ENCODE measurements around the gene RNF213. TPM values are rescaled to one million over a fixed set of nuclear protein-coding genes. Genes with fewer than 3 reads are reported as not detected.
"Not testable (repeated sequence)": the region's sequence is repeated elsewhere in the genome, so short reads cannot be mapped to it uniquely, and the experiment has no call there.

Gene RNF213
- total RNA-seq, 1 experiment from 2014 or later, result 71.4 TPM

DNA sequence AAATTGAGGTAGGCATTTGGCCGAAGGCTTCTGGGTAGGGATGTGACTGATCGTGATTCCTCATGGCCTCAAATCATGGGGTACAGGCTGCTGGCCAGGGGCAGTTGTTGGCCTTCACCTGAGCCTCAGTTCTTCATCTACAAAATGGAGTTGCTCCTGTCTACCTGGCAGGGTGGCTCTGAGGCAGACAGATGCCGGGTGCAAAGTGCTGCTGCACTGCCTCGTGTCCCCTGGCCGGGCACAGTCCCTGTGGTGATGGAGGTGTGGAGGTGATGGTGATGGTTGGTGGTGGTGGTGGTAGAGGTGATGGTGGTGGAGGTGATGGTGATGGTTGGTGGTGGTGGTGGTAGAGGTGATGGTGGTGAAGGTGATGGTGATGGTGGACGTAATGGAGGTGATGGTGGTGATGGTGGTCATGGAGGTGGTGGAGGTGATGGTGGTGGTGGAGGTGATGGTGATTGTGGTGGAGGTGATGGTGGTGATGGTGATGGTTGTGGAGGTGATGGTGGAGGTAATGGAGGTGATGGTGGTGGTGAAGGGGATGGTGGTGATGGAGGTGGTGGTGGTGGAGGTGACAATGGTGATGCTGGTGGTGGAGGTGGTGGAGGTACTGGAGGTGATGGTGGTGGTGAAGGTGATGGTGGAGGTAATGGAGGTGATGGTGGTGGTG is 52.6 kb downstream of the RNF213 start:
- H3K9ac ChIP-seq (ENCODE audit: low read length), result no peak overlapping the region
- H3K36me3 ChIP-seq (ENCODE audit: low read depth, low read length), result peaks cover 32% of the 10 kb centered on the region
- no TSS peak for BruUV-seq (replicated peaks)
- H3K79me2 ChIP-seq (ENCODE audit: low read length), result no peaks in the 10 kb centered on the region
- ATAC-seq (no peak), DNase-seq (no peak)
- H4K20me1 ChIP-seq (ENCODE audit: low read length), result no peaks in the 10 kb centered on the region
- ChIA-PET CTCF (no interaction called here), POLR2A (ENCODE audit: unreplicated experiment) (no interaction called here)
- intact Hi-C loops (cut with micrococcal nuclease), result no loop called here
- H3K27ac ChIP-seq (ENCODE audit: low read length), result no peak overlapping the region
- H3K4me3 ChIP-seq (ENCODE audit: low read length), result no peak overlapping the region
- no peak overlapping the region for H3K4me2 ChIP-seq (ENCODE audit: low read length)
- H3K9me3 ChIP-seq (ENCODE audit: low read length), result no peaks in the 10 kb centered on the region
- H3K27me3 ChIP-seq (ENCODE audit: low read length), result no peaks in the 10 kb centered on the region
- no peaks in the 10 kb centered on the region for H3K9me2 ChIP-seq (replicated peaks; ENCODE audit: low read length)
- TF ChIP-seq EZH2phosphoT487 (IDR thresholded peaks at IDR 0.05; ENCODE audit: borderline replicate concordance, low read length), result no peak
- TF ChIP-seq, protein P1, sequence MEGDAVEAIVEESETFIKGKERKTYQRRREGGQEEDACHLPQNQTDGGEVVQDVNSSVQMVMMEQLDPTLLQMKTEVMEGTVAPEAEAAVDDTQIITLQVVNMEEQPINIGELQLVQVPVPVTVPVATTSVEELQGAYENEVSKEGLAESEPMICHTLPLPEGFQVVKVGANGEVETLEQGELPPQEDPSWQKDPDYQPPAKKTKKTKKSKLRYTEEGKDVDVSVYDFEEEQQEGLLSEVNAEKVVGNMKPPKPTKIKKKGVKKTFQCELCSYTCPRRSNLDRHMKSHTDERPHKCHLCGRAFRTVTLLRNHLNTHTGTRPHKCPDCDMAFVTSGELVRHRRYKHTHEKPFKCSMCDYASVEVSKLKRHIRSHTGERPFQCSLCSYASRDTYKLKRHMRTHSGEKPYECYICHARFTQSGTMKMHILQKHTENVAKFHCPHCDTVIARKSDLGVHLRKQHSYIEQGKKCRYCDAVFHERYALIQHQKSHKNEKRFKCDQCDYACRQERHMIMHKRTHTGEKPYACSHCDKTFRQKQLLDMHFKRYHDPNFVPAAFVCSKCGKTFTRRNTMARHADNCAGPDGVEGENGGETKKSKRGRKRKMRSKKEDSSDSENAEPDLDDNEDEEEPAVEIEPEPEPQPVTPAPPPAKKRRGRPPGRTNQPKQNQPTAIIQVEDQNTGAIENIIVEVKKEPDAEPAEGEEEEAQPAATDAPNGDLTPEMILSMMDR (conservative IDR thresholded peaks at IDR 0.05; ENCODE audit: low read depth, low read length), result no peak
- TF ChIP-seq EZH2 (IDR thresholded peaks at IDR 0.05; ENCODE audit: low read length, unreplicated experiment), result no peak
- no peak overlapping the region for H2AFZ ChIP-seq (ENCODE audit: low read length)
- no peaks in the 10 kb centered on the region for H3F3A ChIP-seq (ENCODE audit: low read length, unreplicated experiment)
- no peaks in the 10 kb centered on the region for H3K4me1 ChIP-seq (ENCODE audit: insufficient read depth, low read length)

DNA sequence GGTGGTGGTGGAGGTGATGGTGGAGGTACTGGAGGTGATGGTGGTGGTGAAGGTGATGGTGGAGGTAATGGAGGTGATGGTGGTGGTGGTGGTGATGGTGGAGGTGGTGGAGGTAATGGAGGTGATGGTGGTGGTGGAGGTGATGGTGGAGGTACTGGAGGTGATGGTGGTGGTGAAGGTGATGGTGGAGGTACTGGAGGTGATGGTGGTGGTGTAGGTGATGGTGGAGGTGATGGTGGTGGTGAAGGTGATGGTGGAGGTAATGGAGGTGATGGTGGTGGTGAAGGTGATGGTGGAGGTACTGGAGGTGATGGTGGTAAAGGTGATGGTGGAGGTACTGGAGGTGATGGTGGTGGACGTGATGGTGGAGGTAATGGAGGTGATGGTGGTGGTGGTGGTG is 53.3 kb downstream of the RNF213 start:
- peaks cover 29% of the 10 kb centered on the region for H3K36me3 ChIP-seq (ENCODE audit: low read depth, low read length)
- H4K20me1 ChIP-seq (ENCODE audit: low read length); intact Hi-C loops (cut with micrococcal nuclease); H3F3A ChIP-seq (ENCODE audit: low read length, unreplicated experiment); H3K4me3 ChIP-seq (ENCODE audit: low read length); H3K9me3 ChIP-seq (ENCODE audit: low read length); ATAC-seq; POLR2A ChIA-PET (ENCODE audit: unreplicated experiment); H3K27ac ChIP-seq (ENCODE audit: low read length); H3K9ac ChIP-seq (ENCODE audit: low read length); DNase-seq; H3K4me2 ChIP-seq (ENCODE audit: low read length); H3K4me1 ChIP-seq (ENCODE audit: insufficient read depth, low read length); H2AFZ ChIP-seq (ENCODE audit: low read length); BruUV-seq (replicated peaks); H3K79me2 ChIP-seq (ENCODE audit: low read length); CTCF ChIA-PET; H3K9me2 ChIP-seq (replicated peaks; ENCODE audit: low read length); H3K27me3 ChIP-seq (ENCODE audit: low read length): not testable (repeated sequence)

DNA sequence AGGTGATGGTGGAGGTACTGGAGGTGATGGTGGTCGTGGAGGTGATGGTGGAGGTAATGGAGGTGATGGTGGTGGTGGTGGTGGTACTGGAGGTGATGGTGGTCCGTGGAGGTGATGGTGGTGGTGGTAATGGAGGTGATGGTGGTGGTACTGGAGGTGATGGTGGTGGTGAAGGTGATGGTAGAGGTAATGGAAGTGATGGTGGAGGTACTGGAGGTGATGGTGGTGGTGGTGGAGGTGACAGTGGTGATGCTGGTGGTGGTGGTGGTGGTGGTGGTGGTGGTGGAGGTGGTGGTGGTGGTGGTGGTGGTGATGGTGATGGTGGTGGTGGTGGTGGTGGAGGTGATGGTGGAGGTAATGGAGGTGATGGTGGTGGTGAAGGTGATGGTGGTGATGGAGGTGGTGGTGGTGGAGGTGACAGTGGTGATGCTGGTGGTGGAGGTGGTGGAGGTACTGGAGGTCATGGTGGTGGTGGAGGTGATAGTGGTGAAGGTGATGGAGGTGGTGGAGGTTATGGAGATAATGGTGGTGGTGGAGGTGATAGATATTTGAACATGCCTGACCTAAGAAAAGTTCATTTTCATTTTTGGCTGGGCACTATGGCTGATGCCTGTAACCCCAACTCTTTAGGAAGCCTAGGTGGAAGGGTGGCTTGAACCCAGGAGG is 55.0 kb downstream of the RNF213 start:
- TF ChIP-seq, protein P1 (conservative IDR thresholded peaks at IDR 0.05; ENCODE audit: low read depth, low read length), result no peak
- TF ChIP-seq EZH2phosphoT487 (IDR thresholded peaks at IDR 0.05; ENCODE audit: borderline replicate concordance, low read length), result no peak
- TF ChIP-seq EZH2 (IDR thresholded peaks at IDR 0.05; ENCODE audit: low read length, unreplicated experiment), result no peak
- POLR2A ChIA-PET (ENCODE audit: unreplicated experiment), result no interaction called here
- intact Hi-C loops (cut with micrococcal nuclease), result no loop called here

More for the DNA sequence above, 55.0 kb downstream of the RNF213 start:
- BruUV-seq (replicated peaks), result no TSS peak
- Histone ChIP-seq H3F3A (ENCODE audit: low read length, unreplicated experiment) (no peaks in the 10 kb centered on the region), H3K9ac (ENCODE audit: low read length) (no peak overlapping the region), H3K79me2 (ENCODE audit: low read length) (no peaks in the 10 kb centered on the region), H3K9me3 (ENCODE audit: low read length) (no peaks in the 10 kb centered on the region), H3K4me1 (ENCODE audit: insufficient read depth, low read length) (no peaks in the 10 kb centered on the region), H3K4me3 (ENCODE audit: low read length) (no peak overlapping the region), H2AFZ (ENCODE audit: low read length) (no peak overlapping the region), H3K27ac (ENCODE audit: low read length) (no peak overlapping the region), H3K4me2 (ENCODE audit: low read length) (no peak overlapping the region), H3K27me3 (ENCODE audit: low read length) (no peaks in the 10 kb centered on the region), H3K36me3 (ENCODE audit: low read depth, low read length) (peaks cover 25% of the 10 kb centered on the region), H4K20me1 (ENCODE audit: low read length) (no peaks in the 10 kb centered on the region), H3K9me2 (replicated peaks; ENCODE audit: low read length) (no peaks in the 10 kb centered on the region)
- ATAC-seq (no peak), DNase-seq (no peak)
- CTCF ChIA-PET, result no interaction called here
